Endometrial microvascular endothelial cells (primary cell): ENCODE data around the gene ZNF385B. TPM values are rescaled to one million over a fixed set of nuclear protein-coding genes. Genes with fewer than 3 reads are reported as not detected.

Experiments
- in situ Hi-C: cut with HindIII; loops from 2 replicates; pipeline ENCODE4 v1.10.0; 2017; ENCODE audit warnings: low sequenced_read_pairs, low pct_unique_long_range_greater_than_20kb; ENCODE audit errors: inconsistent ontology term
- total RNA-seq: library from RNA; depleted of rRNA; stranded (reverse); fragments of >200 nt; gene quantifications from one replicate; pipeline ENCODE4 v1.2.3, GENCODE V29; 2015; ENCODE audit errors: inconsistent ontology term

Gene ZNF385B
- total RNA-seq, 1 donor from 2014 or later, result not detected

DNA sequence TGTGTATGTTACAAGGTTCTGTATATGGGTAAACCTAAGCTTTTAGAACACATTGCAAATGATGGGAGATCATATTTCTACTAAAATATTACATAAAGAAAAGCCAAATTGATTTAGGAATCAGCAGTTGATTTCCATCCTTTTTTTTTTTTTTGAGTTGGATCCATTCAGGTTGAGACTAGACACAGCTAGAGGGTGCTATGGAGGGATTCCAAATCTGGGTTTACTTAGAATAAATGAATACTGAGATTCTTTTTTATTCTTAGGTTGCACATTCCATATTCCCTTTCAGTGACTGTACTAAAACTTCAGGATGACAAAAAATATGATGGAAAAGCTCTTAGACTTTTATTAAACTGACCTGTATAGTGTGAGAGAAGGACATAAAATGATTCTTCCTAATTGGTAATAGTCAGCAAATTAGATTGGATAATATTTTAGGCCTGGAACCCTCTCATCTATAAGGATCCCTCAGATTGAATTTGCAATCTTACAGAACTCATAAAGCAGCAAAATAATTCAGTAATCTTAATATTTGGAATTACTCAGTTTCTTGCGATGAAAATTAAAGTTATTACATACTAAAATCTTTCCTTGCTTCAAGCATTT is 413.5 kb downstream of the ZNF385B start:
- in situ Hi-C loops, result no loop called here

GRCh38 chr2:179447421-179447820 is 414.0 kb downstream of the ZNF385B start:
- in situ Hi-C loops, result no loop called here

- in situ Hi-C loops, result no loop called here
These were observed 414.8 kb downstream of the ZNF385B start for GRCh38 chr2:179446476-179447141.

DNA sequence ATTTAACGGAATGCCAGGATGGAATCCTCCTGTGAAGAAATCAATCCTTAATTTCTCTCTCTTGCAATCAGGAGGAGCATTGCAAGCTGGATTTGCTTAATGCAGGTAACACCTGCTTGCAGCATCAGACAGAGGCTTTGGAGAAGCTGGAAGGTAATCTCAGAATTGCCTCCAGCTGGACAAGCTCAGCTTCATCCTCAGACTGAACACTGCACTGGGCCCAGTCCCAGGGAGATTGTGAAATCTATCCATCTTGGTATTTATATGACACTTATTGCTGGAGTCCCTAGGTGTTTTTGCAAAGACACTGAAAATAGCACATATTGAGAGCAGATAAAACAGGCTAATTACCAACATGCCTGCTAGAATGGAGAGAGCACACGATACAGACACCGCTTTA is 417.4 kb downstream of the ZNF385B start:
- in situ Hi-C loops, result no loop called here

- in situ Hi-C loops, result no loop called here
These were observed 418.2 kb downstream of the ZNF385B start for GRCh38 chr2:179443180-179443579.

GRCh38 chr2:179442206-179442605 is 419.2 kb downstream of the ZNF385B start:
- in situ Hi-C loops, result no loop called here

DNA sequence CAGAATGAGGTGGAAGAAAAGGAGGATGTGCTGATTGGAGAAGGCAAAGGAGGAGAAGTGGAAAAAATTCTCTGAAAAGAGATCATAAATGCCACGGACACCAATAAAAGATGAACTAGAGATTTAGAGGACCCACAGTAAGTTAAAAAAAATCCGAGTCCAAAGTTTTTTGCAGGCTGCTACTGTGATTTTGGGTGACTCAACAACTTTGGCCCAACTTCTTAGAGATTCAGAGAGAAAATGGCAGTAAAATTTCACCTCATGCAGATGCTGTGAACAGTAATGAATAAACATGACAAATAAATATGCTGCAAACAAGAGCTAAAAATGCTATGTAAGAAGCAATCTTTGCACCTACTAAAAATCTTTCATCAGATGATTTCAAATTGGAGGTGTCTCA is 419.9 kb downstream of the ZNF385B start:
- in situ Hi-C loops, result no loop called here

DNA sequence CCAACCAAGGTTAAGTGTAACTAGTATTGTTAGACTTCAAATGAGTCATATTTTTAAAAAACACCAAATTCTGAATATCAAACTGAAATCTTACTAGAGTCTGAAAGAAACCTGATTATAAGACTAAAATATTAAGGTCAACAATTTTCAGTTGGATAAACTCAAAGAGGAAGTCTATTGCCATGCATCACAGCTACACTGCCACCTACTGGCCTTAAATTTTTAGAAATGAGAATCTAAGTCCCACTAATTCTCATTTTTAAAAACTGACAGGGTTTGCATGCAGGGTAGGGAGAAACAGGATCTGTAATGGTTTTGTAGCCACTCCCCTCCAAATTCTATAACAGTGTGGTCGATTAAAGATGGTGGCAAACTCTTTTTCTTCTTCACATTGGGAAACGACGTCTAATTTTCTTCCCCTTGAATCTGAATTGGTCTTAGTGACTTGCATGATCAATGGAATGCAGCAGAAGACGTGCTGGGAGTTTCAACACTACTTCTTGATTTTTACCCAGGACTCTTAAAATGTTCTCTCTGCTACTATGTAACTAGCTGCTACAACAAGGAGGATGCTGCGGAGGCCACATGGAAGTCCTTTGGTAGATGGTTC is 420.7 kb downstream of the ZNF385B start:
- in situ Hi-C loops, result no loop called here

DNA sequence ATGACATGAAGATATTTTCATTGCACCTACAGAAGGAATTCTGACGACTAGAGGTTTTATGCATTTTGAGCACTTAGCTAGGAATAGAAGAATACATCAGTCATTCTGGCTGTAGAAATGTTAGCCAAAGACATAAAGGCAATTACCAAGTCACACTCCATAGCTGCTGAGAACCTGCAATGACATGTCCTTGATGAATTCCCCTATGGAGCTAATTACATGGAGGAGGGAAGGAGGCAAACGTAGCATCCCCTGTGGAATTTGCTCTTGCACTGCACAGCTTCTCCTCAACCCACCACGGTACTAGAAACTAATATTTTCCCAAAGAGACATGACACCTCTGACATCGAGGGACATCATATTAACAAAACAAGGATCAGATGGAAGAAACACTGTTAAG is 422.8 kb downstream of the ZNF385B start:
- in situ Hi-C loops, result no loop called here

DNA sequence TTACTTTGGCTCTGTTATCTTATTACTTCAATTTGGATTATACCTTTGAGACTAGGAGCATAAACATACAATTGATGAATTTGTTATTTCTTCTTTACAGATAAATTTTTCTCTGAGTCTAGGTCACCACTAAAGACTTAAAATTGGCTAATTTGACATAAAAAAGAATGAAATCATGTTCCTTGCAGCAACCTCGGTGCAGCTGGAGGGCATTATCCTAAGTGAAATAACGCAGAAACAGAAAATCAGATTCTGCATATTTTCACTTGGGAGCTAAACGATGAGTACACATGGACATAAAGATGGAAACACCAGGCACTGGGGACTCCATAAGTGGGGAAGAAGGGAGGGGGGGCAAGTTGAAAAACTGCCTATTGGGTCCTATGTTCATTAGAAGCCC is 424.0 kb downstream of the ZNF385B start:
- in situ Hi-C loops, result no loop called here

DNA sequence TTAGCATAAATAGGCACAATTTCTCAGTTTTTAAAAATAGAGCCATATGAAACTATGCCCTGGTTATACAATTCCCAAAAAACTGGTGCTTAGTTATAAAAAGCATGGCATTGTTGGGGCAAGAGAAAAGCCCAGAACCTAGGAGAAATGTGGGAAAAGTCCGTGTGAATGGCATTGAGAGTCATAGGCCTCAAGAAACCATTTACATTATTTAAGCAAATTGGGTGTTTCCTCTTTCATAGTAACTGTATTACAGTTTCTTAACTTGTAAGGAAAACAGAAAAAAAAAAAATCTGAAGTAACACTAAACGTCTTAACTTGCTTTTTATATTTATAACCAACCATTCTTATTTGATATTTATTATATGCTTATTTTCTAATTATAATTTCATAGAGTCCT is 425.8 kb downstream of the ZNF385B start:
- in situ Hi-C loops, result no loop called here

GRCh38 chr2:179435000-179435399 is 426.4 kb downstream of the ZNF385B start:
- in situ Hi-C loops, result no loop called here

DNA sequence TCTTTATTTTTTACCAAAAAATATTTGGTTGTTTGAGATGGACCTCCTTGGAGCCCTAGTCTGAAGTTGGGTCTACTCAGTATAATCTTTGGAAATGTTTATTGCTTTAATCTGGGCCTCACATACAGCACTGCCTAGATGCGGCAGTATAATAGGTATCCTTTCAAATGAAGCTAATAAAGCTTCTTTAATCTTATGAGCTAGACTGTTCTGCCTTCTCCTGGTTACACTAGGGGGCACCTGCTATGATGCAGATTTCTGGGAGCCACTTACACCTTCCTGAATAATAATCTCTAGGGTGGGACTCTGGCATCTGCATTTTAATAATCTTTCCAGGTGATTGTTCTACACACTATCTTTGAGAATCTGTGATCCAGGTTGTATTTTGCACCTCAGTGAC is 427.1 kb downstream of the ZNF385B start:
- in situ Hi-C loops, result no loop called here

DNA sequence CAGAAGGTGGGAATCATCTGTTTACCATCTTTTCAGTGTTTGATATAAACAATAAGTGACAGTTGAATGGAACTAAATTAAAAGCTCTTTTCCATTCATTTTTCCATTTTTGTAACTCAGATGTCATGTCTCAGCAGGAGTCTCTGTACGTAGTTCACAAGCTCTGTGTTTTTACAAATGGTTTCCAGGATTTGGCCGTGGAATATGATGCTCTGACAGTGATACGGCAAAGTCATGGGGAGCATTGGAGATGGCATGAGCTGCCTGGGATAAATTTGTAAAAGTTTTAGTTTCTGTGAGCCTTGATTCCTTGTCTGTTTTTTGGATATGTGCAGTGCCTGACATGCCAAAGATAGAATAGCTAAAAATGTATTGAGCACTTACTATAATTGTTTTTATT is 428.7 kb downstream of the ZNF385B start:
- in situ Hi-C loops, result no loop called here

DNA sequence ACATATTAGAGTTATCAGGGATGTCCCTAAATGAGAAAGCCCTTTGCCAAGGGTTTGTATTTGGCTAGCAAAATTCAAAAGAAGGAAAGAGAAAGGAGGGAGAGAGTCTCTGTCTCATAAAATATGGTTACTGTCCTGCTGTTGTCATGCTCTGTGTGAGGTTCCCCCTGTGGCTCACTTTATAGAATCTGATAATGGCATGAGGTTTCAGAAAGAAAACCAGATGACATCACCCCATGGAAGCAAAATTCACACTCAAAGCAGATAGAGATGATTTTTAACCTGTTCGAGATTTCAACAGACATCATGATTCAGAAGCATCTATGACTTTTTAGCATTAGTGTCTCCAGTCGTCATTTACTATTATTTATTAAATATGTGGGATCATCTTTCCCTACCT is 431.8 kb downstream of the ZNF385B start:
- in situ Hi-C loops, result no loop called here

- in situ Hi-C loops, result no loop called here
These were observed 432.3 kb downstream of the ZNF385B start for GRCh38 chr2:179429060-179429471.

GRCh38 chr2:179428649-179429048 is 432.8 kb downstream of the ZNF385B start:
- in situ Hi-C loops, result no loop called here

DNA sequence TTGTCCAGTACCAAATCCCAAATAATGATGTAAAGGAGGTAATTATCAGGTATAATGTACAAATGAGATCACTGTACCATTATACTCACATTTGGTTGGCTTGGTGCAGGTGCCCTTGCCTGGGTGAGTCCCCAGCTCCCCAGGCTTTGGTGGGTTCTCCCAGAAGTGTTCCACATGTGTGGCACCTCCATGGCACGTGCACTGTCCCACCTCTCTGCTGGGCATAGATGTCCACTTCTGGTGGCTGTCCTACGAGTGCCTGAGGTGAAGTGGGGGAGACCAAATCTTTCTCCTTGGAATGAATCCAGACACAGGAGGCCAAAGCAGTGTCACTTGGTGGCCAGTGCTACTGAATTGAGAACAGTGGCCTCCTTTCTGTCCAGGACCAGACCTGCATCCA is 434.3 kb downstream of the ZNF385B start:
- in situ Hi-C loops, result no loop called here

GRCh38 chr2:179424571-179424970 is 436.8 kb downstream of the ZNF385B start:
- in situ Hi-C loops, result no loop called here

GRCh38 chr2:179422037-179422643 is 439.3 kb downstream of the ZNF385B start:
- in situ Hi-C loops, result no loop called here
